SJSA1 (cell line): Measurements from ENCODE around the gene HLA-B. TPM values are rescaled to one million over a fixed set of nuclear protein-coding genes. Genes with fewer than 3 reads are reported as not detected.
"Not testable (repeated sequence)": the region's sequence is repeated elsewhere in the genome, so short reads cannot be mapped to it uniquely, and the experiment has no call there.

Experiments used
- DNase-seq, 2 experiments: peaks; one replicate each; pipeline ENCODE4 v3.0.0-alpha.2; 2015 to 2020; ENCODE audit warnings: low spot score in 2 of 2, low read depth in 1 of 2
- H3K27ac ChIP-seq: fragments of 250-450 bp; sonication (Bioruptor Pico); 2 replicates; pipeline ENCODE4 v1.5.1; 2020; ENCODE audit warnings: mild to moderate bottlenecking, moderate library complexity
- H3K27me3 ChIP-seq: fragments of 250-450 bp; sonication (Bioruptor Pico); replicated peaks from 2 replicates; pipeline ENCODE4 v1.5.1; 2020; ENCODE audit warnings: mild to moderate bottlenecking, moderate library complexity
- H3K36me3 ChIP-seq: fragments of 250-450 bp; sonication (Bioruptor Pico); 2 replicates; pipeline ENCODE4 v1.5.1; 2020; ENCODE audit warnings: mild to moderate bottlenecking
- H3K4me1 ChIP-seq: fragments of 250-450 bp; sonication (Bioruptor Pico); replicated peaks from 2 replicates; pipeline ENCODE4 v1.6.1; 2021; ENCODE audit warnings: mild to moderate bottlenecking
- H3K4me3 ChIP-seq: fragments of 250-450 bp; sonication (Bioruptor Pico); 2 replicates; pipeline ENCODE4 v1.5.1; 2020; ENCODE audit warnings: mild to moderate bottlenecking
- H3K9me3 ChIP-seq: fragments of 250-450 bp; sonication (Bioruptor Pico); replicated peaks from 2 replicates; pipeline ENCODE4 v1.5.1; 2020; ENCODE audit warnings: mild to moderate bottlenecking
- total RNA-seq: library from RNA; depleted of rRNA; stranded (reverse); fragments of >200 nt; shearing (Covaris generic); gene quantifications from 2 replicates; pipeline ENCODE4 v1.2.3, GENCODE V29; 2014

Gene HLA-B
- total RNA-seq, 1 experiment from 2014 or later: 3,537 TPM

DNA sequence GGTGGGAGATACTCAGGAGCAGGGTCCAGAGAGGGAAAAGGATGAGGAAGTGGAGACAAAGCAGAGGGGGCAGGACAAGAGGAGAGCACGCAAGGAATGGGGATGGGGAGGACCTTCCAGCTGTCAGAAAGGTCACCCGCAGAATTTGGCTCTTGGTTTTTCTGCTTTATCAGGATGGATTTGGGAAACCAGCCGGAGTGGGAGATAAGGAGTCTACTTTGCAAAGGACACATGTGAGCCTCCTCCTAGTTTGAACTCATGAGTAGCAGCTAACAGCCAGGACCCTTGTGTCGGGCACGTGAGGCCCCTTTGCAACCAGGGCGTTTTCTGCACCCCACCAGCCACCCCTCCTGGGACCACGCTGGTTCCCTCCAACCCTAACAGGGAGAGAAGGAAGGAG, 38.9 kb upstream of the HLA-B start:
- no peak overlapping the region for H3K27ac ChIP-seq
- DNase-seq: no peak

DNA sequence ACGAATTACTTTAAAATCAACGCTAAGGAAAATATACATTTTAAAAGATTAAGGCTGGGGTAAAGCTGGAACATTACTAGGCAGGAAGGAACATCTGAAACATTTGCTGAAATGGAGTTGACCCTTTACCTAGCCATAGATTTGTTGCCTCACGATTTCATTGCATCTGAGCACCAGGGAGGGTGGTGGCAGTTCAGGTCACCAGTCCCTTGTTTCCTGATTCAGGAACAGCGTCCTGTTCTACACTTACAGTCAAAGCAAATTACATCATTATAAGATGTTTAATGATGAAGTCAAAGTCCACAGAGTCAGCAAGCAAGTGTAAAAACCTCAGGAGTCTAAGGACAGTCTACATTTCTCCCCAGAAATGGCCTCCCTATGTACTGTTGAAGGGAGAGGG, 37.4 kb upstream of the HLA-B start:
- peaks cover 8% of the 10 kb centered on the region; the same call in 1 of the 2 replicates for H3K4me1 ChIP-seq
- H3K9me3 ChIP-seq: no peaks in the 10 kb centered on the region
- no peak overlapping the region for H3K4me3 ChIP-seq
- no peaks in the 10 kb centered on the region for H3K27me3 ChIP-seq
- no peaks in the 10 kb centered on the region for H3K36me3 ChIP-seq
- no peak overlapping the region for H3K27ac ChIP-seq
- DNase-seq: no peak

More for the DNA sequence above, 38.9 kb upstream of the HLA-B start:
- H3K4me3 ChIP-seq: no peak overlapping the region
- H3K4me1 ChIP-seq: peaks cover 8% of the 10 kb centered on the region; the same call in 1 of the 2 replicates
- peaks cover 4% of the 10 kb centered on the region for H3K36me3 ChIP-seq
- H3K9me3 ChIP-seq: no peaks in the 10 kb centered on the region
- H3K27me3 ChIP-seq: no peaks in the 10 kb centered on the region

DNA sequence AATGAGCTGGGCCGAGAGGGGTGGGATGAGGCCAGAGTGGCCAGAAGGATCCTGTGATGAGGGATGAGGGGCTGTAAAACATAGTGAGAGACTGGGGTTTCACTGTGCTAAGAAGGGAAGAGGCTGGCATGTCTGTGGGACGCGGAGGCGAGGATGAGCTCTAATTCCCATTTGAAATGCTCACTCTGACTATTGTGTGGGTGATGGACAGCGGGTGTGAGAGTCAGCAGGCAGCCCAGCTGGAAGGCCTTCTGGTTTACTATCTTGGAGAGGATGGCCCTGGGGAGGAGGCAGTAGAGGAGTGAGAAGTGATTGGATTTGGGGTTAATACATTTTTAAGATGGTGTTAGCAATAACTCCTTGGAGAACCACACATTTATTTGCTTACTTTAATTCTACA, 37.0 kb upstream of the HLA-B start:
- H3K27ac ChIP-seq: no peak overlapping the region
- H3K27me3 ChIP-seq: no peaks in the 10 kb centered on the region
- no peaks in the 10 kb centered on the region for H3K36me3 ChIP-seq
- H3K4me3 ChIP-seq: no peak overlapping the region
- DNase-seq: no peak
- no peaks in the 10 kb centered on the region for H3K9me3 ChIP-seq
- peaks cover 5% of the 10 kb centered on the region; the same call in 1 of the 2 replicates for H3K4me1 ChIP-seq

DNA sequence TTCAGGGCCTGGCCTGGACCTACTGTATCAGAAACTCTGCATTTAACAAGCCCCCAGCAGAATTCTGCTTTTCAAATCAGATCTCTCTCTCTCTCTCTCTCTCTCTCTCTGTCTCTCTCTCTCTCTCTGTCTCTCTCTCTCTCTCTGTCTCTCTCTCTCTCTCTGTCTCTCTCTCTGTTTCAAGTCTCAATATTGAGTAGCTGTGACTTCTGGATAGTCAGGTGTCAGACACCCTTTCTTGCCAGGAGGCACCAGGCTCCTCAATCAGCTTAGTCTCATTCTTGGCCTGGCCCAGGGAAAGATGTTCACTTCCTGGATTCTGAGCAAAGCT, 32.8 kb upstream of the HLA-B start:
- H3K36me3 ChIP-seq, H3K4me3 ChIP-seq, H3K9me3 ChIP-seq, H3K4me1 ChIP-seq, H3K27me3 ChIP-seq, H3K27ac ChIP-seq, DNase-seq: not testable (repeated sequence)

DNA sequence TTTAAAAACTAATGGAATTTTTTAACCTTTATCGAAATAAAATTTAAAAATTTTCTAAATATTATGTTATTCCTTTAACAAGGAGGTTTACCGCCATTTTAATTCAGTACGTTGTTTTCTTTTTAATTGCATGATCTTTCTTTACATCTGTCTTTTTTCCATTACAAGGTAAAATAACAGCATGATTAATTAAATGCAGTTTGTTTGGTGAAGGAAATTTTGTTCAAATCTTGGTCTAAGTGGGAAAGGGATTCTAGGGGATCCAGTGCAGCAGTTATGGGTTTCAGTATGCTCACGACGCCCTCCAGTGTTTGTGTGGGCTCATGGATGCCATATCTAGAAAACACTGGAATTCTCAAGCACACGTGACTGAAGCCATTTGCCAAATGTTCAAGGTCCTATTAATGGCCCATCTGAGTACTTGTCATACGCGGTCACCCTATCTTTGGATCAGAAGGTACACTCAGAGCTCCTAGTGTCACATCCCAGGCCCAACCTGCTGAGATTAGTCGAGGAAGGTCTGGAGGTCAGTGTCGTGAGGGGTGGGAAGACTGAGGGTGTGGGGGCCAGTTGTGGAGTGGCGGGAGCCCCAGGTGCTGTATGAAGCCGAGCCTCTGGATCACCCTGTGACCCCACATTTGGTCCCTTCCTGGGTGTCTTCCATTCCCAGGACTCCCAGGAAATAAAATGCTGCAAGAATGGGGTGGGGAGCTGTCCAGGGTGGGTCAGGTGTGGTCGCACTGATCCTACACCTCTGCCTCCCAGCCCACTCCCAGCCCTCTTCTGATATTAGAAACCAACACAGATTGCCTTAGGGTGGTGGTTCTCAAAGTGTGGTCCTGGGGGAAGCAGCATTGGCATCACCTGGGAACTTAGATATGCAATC, 32.2 kb upstream of the HLA-B start:
- H3K36me3 ChIP-seq, DNase-seq, H3K27ac ChIP-seq, H3K27me3 ChIP-seq, H3K9me3 ChIP-seq, H3K4me3 ChIP-seq, H3K4me1 ChIP-seq: not testable (repeated sequence)

DNA sequence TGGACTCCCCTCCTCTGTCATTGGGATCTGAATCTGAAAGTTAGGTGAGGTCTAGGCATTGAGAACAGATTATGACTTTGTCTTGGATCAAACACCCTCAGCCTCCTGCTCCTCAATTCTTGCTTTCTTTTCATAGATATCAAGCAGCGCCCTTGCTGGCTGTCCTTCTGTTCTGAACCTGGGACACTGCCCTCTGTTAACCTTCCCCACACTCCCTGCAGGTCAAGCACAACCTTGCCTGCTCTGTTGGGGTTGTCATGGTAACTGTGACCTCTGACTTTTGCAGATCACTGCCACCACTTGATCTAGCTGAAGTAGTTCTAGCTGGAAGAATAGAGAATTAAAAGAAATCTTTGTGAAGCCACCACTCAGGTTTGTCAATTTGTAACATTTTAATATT, 30.0 kb upstream of the HLA-B start:
- DNase-seq: no peak
- Histone ChIP-seq H3K4me1 (no peaks in the 10 kb centered on the region), H3K9me3 (no peaks in the 10 kb centered on the region), H3K27me3 (peaks cover 6% of the 10 kb centered on the region; the same call in 1 of the 2 replicates), H3K27ac (no peak overlapping the region), H3K36me3 (no peaks in the 10 kb centered on the region), H3K4me3 (no peak overlapping the region)

DNA sequence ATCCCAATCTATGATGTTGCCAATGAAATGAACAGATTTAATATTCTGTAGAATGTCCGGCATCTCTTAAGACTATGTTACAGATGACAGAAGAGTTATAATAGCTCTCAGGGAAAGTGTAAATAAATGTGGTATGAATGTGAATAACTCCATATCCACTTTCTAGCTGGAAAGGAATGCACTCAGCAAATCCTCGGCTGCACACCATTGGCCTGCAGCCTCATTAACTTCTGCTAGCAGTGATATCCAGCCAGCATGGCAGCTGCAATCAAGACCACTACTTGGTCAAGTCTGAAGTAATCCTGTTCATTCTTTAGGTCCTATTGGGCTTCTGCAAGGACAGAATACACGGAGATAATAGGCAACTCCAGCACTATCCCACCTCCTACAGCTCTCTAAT, 29.1 kb upstream of the HLA-B start:
- Histone ChIP-seq H3K9me3 (no peaks in the 10 kb centered on the region), H3K27me3 (peaks cover 6% of the 10 kb centered on the region; the same call in 1 of the 2 replicates), H3K4me1 (no peaks in the 10 kb centered on the region), H3K27ac (no peak overlapping the region), H3K4me3 (no peak overlapping the region), H3K36me3 (no peaks in the 10 kb centered on the region)
- DNase-seq: no peak

DNA sequence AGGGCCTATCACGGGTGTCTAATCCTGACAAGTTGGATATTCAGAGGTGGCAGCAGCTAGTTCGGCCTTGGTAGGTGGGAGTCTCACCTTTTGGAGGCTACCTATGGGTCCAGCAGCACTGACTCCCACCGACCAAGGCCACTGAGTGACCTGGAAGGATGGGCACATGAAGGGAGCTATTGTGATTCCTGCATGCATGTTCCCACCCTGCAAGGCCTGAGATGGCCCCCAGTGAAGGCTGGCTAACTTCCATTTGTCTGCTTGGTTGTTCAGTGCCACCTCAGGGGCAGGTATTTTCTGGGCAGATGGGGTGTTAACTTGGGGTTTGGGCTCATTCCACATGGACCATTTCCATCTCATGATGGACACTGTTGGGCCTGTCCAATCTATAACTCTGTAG, 28.1 kb upstream of the HLA-B start:
- no peaks in the 10 kb centered on the region for H3K4me1 ChIP-seq
- H3K27me3 ChIP-seq: peaks cover 9% of the 10 kb centered on the region; the same call in 1 of the 2 replicates
- H3K9me3 ChIP-seq: no peaks in the 10 kb centered on the region
- H3K27ac ChIP-seq: no peak overlapping the region
- no peak overlapping the region for H3K4me3 ChIP-seq
- no peak for DNase-seq
- H3K36me3 ChIP-seq: no peaks in the 10 kb centered on the region

DNA sequence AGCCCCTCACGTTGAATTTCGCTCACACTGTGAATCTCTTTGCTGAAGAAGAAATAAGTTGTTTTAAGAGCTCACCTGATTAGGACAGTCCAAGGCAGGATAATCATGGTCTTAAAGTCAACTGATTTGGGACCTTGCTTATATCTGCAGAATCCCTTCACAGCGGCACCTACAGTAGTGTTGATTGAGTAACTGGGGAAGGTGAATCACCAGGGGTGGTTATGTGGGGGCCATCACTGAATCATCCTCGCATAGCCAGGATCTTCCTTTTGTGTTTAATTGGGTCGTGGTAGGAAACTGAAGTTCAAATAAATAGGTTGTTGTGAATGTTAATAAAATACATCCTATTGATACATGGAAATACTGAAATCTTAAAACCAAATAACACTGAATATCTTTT, 26.2 kb upstream of the HLA-B start:
- no peaks in the 10 kb centered on the region for H3K36me3 ChIP-seq
- no peak overlapping the region for H3K4me3 ChIP-seq
- H3K4me1 ChIP-seq: no peaks in the 10 kb centered on the region
- no peak overlapping the region for H3K27ac ChIP-seq
- no peak for DNase-seq
- H3K27me3 ChIP-seq: peaks cover 17% of the 10 kb centered on the region; the same call in 1 of the 2 replicates
- no peaks in the 10 kb centered on the region for H3K9me3 ChIP-seq

DNA sequence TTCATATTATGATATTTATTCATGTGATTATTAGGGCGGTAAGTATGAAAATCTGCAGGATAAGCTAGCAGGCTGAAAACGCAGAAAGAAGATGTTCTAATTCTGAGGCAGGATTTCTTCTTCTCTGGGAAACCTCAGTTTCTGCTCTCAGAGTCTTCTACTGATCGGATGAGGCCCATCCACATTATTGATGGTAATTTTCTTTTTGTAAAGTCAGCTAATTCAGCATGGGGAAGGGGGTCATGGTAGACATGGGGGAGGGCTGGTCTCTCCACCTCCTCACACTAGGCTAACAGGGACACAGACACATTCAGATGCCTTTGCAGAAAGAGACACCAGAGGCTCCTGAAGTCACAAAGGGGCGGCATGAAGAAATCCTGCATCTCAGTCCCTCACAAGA, 24.7 kb upstream of the HLA-B start:
- peaks cover 19% of the 10 kb centered on the region for H3K27me3 ChIP-seq
- H3K4me1 ChIP-seq: no peaks in the 10 kb centered on the region
- no peaks in the 10 kb centered on the region for H3K9me3 ChIP-seq
- DNase-seq: no peak
- no peaks in the 10 kb centered on the region for H3K36me3 ChIP-seq
- H3K4me3 ChIP-seq: no peak overlapping the region
- no peak overlapping the region for H3K27ac ChIP-seq

DNA sequence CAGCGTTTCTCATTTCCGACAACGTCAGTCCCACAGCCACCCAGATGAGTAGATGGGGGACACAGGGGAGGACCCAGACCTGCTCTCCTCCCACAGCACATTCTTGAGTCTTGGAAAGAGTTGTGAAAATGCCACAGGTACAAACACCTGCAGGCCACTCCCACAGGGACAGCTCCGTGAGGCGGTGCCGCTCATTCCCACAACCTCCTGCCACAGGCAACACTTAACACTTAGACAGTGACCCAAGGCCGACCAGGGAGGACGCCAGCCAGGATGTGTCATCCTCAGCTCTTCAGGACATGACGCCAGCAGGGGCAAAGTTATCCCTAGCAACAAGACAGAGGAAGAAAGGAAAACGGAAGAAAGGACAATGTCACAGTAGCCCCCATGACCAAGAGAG, 22.9 kb upstream of the HLA-B start:
- Histone ChIP-seq H3K4me1 (no peaks in the 10 kb centered on the region), H3K36me3 (no peaks in the 10 kb centered on the region), H3K27ac (no peak overlapping the region), H3K4me3 (no peak overlapping the region), H3K27me3 (peaks cover 27% of the 10 kb centered on the region), H3K9me3 (no peaks in the 10 kb centered on the region)
- DNase-seq: no peak

DNA sequence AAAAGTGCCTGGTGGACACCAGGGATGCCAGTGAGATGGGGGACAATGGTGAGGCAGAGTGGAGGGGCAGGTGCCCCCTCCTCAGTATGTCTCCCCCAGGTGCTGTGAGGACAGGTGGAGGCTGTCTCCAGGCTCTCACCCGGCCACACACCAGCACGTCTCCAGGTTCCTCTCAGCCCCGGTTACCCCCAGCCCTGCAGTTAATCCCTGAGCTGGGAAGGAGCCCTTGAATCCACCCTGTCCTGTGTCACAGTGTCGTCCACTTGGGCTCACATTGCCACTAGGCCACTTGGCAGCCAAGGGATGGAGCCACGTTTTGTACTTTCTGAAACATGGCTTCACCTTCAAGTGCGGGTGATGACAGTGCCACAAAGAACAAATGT, 21.7 kb upstream of the HLA-B start:
- Histone ChIP-seq H3K36me3 (no peaks in the 10 kb centered on the region), H3K4me3 (no peak overlapping the region), H3K27me3 (peaks cover 27% of the 10 kb centered on the region), H3K27ac (no peak overlapping the region), H3K4me1 (no peaks in the 10 kb centered on the region), H3K9me3 (no peaks in the 10 kb centered on the region)
- DNase-seq: no peak

DNA sequence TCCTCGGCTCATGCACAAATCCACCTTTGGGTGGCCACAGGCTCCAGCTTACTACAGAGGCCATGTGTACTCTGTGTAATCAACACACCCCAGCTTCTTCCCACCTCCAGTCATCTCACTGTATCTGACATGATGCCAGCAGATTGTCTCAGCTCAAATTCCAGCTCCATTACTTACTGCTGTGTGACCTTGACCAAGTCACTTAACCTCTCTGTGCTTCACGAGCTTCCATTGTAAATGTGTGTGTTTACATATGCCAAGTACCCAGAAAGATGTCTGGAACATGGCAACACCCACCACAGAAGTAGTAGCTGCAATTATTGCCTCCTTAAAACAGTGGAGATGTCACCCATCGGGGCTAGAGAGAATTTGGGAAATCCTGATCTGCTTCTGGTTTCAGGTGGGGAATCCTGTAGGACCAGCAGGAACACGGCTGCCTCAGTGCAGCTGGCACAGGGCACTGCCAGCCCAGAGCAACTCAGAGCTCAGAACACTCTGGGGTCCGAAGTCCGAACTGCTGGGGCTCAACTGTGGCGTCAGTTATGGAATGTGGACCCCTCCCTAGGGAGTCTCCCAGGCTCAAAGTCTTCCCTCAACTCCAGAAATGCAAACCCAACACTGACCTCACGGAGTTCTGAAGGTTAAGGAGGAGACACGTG, 21.2 kb upstream of the HLA-B start:
- DNase-seq: no peak
- Histone ChIP-seq H3K36me3 (no peaks in the 10 kb centered on the region), H3K27ac (no peak overlapping the region), H3K27me3 (peaks cover 27% of the 10 kb centered on the region), H3K4me3 (no peak overlapping the region), H3K4me1 (no peaks in the 10 kb centered on the region), H3K9me3 (no peaks in the 10 kb centered on the region)

DNA sequence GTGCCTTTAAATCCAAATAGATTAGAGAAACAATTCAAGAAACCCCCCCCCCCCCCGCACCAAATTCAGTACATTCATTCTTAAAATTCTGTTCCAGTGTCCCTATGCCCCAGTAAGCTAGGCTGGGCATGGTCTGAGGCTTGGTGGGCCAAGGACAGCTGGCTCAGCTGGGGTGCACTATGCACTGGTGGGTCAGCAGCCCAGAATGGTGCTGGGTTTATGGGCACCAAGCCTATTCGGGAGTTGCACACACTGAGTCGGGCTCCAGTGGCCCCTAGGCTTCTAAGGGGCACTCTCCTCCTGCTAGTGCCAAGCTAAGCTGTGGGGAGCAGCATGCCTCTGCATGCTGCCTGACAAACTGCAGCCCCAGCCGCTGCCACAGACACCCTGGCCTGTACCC, 20.1 kb upstream of the HLA-B start:
- no peak overlapping the region for H3K4me3 ChIP-seq
- H3K36me3 ChIP-seq: no peaks in the 10 kb centered on the region
- no peak overlapping the region for H3K27ac ChIP-seq
- no peaks in the 10 kb centered on the region for H3K4me1 ChIP-seq
- no peak for DNase-seq
- H3K27me3 ChIP-seq: peaks cover 22% of the 10 kb centered on the region
- H3K9me3 ChIP-seq: no peaks in the 10 kb centered on the region
